Adipocyte (in vitro differentiated cells): ENCODE results near the gene DNAJC13.
"Not testable (repeated sequence)": the region's sequence is repeated elsewhere in the genome, so short reads cannot be mapped to it uniquely, and the experiment has no call there.

Source experiments
- DNase-seq: peaks from one replicate; pipeline ENCODE4 v3.0.0-alpha.2; 2015; ENCODE audit warnings: low read depth
- H3K27me3 ChIP-seq: replicated peaks from 2 replicates; pipeline ENCODE4 v1.7.0; 2013; ENCODE audit warnings: mild to moderate bottlenecking, low read length, moderate library complexity; ENCODE audit not compliant: control insufficient read depth, insufficient read depth
- H3K36me3 ChIP-seq: 2 replicates; pipeline ENCODE4 v1.7.0; 2013; ENCODE audit warnings: low read length, mild to moderate bottlenecking, moderate library complexity; ENCODE audit not compliant: control insufficient read depth, insufficient read depth, severe bottlenecking
- H3K4me1 ChIP-seq: 2 replicates; pipeline ENCODE4 v1.7.0; 2013; ENCODE audit warnings: mild to moderate bottlenecking, low read length, moderate library complexity; ENCODE audit not compliant: control insufficient read depth, insufficient read depth
- H3K4me3 ChIP-seq: 2 replicates; pipeline ENCODE4 v1.7.0; 2013; ENCODE audit warnings: mild to moderate bottlenecking, low read length, moderate library complexity
- H3K9ac ChIP-seq: 2 replicates; pipeline ENCODE4 v1.7.0; 2013; ENCODE audit warnings: mild to moderate bottlenecking, low read length, moderate library complexity
- H3K9me3 ChIP-seq: 2 replicates; pipeline ENCODE4 v1.7.0; 2013; ENCODE audit warnings: mild to moderate bottlenecking, low read length, moderate library complexity; ENCODE audit not compliant: control insufficient read depth

The DNAJC13 gene

GRCh38 chr3:132382688-132383194 is 34.6 kb upstream of the DNAJC13 start:
- Histone ChIP-seq H3K4me3 (no peak overlapping the region), H3K9ac (no peak overlapping the region), H3K9me3 (no peaks in the 10 kb centered on the region), H3K36me3 (no peaks in the 10 kb centered on the region), H3K4me1 (peaks cover 9% of the 10 kb centered on the region), H3K27me3 (no peaks in the 10 kb centered on the region)
- DNase-seq = no peak

GRCh38 chr3:132386259-132386658 is 31.0 kb upstream of the DNAJC13 start:
- Histone ChIP-seq H3K9ac (no peak overlapping the region), H3K27me3 (no peaks in the 10 kb centered on the region), H3K4me3 (no peak overlapping the region), H3K9me3 (no peaks in the 10 kb centered on the region), H3K4me1 (peaks cover 2% of the 10 kb centered on the region), H3K36me3 (no peaks in the 10 kb centered on the region)
- no peak for DNase-seq

DNA sequence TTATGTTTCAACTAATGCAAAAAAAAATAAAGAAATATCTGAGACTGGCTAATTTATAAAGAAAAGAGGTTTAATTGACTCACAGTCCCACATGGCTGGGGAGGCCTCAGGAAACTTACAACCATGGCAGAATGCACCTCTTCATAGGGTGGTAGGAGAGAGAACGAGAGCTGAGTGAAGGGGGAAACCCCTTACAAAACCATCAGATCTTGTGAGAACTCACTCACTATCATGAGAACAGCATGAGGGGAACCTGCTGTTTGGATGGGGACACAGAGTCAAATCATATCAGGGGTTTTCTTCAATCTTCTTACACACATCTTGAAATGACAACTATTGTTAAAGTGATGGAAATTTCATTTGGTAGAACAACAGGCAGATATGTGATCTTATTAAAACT is 24.6 kb upstream of the DNAJC13 start:
- not testable (repeated sequence) for H3K4me1 ChIP-seq, DNase-seq, H3K9me3 ChIP-seq, H3K4me3 ChIP-seq, H3K36me3 ChIP-seq, H3K27me3 ChIP-seq, H3K9ac ChIP-seq

DNA sequence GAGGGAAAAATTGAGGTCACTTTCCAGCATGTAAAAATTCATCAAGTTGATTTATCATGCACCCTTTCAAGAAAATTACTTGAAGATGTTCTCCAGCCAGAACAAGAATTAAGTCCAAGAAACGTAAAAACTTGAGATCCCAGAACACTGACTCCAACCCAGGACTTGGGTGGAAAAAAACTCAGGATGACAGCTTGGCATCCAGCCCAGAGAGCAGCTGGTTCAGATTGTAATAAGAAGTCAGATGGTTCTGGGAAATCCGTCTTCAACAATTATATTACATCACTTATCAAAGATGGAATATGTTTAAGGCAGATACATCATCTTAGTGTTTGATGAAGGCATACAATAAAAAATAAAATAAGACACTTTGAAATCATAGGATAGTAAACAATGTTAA is 23.0 kb upstream of the DNAJC13 start:
- Histone ChIP-seq H3K4me1 (no peaks in the 10 kb centered on the region), H3K9me3 (no peaks in the 10 kb centered on the region), H3K9ac (no peak overlapping the region), H3K36me3 (no peaks in the 10 kb centered on the region), H3K27me3 (no peaks in the 10 kb centered on the region), H3K4me3 (no peak overlapping the region)
- peak; percentile 62 for DNase-seq

GRCh38 chr3:132395126-132395525 is 22.2 kb upstream of the DNAJC13 start:
- no peaks in the 10 kb centered on the region for H3K36me3 ChIP-seq

DNA sequence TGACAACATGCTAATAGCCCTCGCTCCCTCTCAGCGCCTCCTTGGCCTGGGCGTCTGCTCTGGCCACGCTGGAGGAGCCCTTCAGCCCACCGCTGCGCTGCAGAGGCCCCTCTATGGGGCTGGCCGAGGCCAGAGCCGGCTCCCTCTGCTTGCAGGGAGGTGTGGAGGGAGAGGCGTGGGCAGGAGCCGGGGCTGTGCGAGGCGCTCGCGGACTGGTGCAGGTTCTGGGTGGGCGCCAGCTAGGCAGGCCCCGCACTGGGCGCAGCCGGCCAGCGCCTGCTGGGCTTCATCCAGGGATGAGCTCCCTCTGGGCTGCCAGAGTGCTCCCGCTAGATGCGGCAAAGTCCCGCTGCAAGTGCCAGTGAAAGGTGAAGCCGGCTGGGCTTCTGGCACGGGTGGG is 21.0 kb upstream of the DNAJC13 start:
- Histone ChIP-seq H3K36me3 (no peaks in the 10 kb centered on the region), H3K27me3 (no peaks in the 10 kb centered on the region), H3K4me1 (no peaks in the 10 kb centered on the region), H3K9ac (no peak overlapping the region), H3K9me3 (no peaks in the 10 kb centered on the region), H3K4me3 (no peak overlapping the region)
- no peak for DNase-seq

More at GRCh38 chr3:132395126-132395525, 22.2 kb upstream of the DNAJC13 start:
- DNase-seq = no peak
- Histone ChIP-seq H3K4me1 (no peaks in the 10 kb centered on the region), H3K4me3 (no peak overlapping the region), H3K27me3 (no peaks in the 10 kb centered on the region), H3K9ac (no peak overlapping the region), H3K9me3 (no peaks in the 10 kb centered on the region)

DNA sequence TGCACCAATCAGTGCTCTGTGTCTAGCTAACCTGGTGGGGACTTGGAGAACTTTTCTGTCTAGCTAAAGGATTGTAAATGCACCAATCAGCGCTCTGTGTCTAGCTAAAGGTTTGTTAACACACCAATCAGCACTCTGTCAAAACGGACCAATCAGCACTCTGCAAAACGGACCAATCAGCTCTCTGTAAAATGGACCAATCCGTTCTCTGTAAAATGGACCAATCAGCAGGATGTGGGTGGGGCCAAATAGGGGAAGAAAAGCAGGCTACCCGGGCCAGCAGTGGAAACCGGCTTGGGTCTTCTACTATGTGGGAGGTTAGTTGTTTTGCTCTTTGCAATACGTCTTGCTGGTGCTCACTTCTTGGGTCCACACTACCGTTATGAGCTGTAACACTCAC is 20.5 kb upstream of the DNAJC13 start:
- not testable (repeated sequence) for H3K4me1 ChIP-seq, DNase-seq, H3K9ac ChIP-seq, H3K36me3 ChIP-seq, H3K9me3 ChIP-seq, H3K27me3 ChIP-seq, H3K4me3 ChIP-seq

DNA sequence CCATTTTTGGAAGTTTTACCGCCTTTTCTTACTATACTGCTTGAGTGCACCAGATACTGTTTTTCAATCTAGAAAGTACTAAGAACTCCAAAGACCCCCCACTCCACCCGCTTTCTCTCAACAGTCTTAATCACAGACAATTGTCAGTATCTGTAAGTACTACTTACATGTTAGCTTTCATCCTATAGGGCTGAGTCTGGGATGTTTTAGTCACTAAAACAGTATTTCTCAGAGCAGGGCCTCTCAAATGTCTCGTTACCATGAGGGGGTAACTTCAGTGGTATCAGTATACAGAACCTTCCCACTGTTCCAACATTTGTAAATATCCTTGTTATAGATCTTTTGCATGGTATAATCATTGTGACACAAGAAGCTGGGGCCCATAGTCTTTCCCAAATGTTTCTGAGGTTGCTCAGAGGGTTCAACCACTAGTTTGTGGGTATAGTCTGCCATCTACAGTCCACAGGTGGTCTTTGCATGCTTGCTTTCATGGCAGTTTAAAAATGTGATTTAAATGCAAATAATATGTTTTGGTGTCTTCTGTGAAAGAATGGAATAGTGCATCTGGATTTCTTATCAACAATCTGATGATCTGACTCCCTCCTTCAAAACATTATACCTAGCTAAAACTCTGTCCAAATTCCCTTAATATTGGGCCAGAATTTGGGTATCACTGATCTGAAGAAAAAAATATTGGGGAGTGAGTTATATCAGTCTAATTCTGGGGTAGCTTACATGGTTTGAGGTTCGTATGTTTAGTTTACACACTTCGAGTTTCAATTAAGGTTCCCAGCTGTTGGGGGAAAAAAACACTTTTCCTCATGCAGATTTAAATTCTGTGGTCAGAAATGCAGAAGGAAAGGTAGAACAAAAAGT is 18.0 kb upstream of the DNAJC13 start:
- DNase-seq = peak; percentile 88
- H3K4me3 ChIP-seq = no peak overlapping the region
- no peaks in the 10 kb centered on the region for H3K27me3 ChIP-seq
- H3K36me3 ChIP-seq = no peaks in the 10 kb centered on the region
- no peak overlapping the region for H3K9ac ChIP-seq
- H3K9me3 ChIP-seq = no peaks in the 10 kb centered on the region
- no peaks in the 10 kb centered on the region for H3K4me1 ChIP-seq

GRCh38 chr3:132401255-132401654 is 16.0 kb upstream of the DNAJC13 start:
- no peak overlapping the region for H3K4me3 ChIP-seq
- H3K9ac ChIP-seq = no peak overlapping the region
- H3K9me3 ChIP-seq = no peaks in the 10 kb centered on the region
- H3K4me1 ChIP-seq = peaks cover 12% of the 10 kb centered on the region
- DNase-seq = no peak
- H3K27me3 ChIP-seq = no peaks in the 10 kb centered on the region
- H3K36me3 ChIP-seq = no peaks in the 10 kb centered on the region

DNA sequence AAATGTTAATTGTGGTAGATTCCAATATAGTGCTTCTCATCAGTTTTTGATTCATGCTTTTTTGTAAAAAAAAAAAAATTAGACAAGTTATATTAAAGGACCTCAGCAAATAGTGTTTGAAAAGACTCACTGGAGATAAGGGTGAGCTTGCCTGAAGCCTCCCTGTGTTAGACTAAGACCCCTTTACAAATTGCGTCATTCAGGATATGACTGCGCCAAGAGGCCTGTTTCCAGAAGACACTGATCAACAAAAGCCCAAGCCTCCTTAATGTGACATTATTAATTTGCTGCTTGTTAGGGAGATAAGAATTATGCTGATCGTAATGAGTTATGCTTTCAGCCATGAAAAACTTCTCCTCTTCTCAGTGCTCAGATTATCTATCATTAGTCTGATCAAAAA is 13.0 kb upstream of the DNAJC13 start:
- no peak overlapping the region for H3K9ac ChIP-seq
- H3K9me3 ChIP-seq = no peaks in the 10 kb centered on the region
- DNase-seq = no peak
- peaks cover 14% of the 10 kb centered on the region for H3K4me1 ChIP-seq
- H3K4me3 ChIP-seq = no peak overlapping the region
- H3K36me3 ChIP-seq = no peaks in the 10 kb centered on the region
- H3K27me3 ChIP-seq = no peaks in the 10 kb centered on the region

- Histone ChIP-seq H3K9ac (no peak overlapping the region), H3K9me3 (no peaks in the 10 kb centered on the region), H3K36me3 (no peaks in the 10 kb centered on the region), H3K4me3 (no peak overlapping the region), H3K27me3 (no peaks in the 10 kb centered on the region), H3K4me1 (peaks cover 14% of the 10 kb centered on the region)
- peak; percentile 45 for DNase-seq
Observed at GRCh38 chr3:132405188-132405587, 12.1 kb upstream of the DNAJC13 start.
